ENCODE results near the gene ZNF736.

DNA sequence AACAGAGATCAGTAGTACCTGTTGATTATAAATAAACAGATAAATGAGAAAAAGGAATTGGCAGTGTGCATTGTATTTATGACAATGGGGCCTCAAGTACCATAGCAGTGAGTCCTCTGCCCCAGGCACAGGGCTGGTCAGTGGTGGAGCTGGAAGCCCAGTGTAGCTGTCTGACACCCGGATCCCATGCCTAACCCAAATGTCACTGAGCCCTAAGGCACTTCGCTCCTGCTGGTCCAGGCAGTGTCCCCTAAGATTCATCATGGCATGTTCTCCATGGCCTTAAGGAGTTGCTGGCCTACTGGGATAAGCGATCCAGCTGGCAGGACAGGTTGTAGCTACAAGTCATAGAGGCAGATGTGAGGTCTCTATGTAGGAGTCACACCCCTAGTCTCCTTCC lies 3.3 kb upstream of the ZNF736 start:
- TF ChIP-seq CTCF (conservative IDR thresholded peaks at IDR 0.05; ENCODE audit: low read length) = no peak
- no peak for TF ChIP-seq EZH2phosphoT487 (IDR thresholded peaks at IDR 0.05; ENCODE audit: borderline replicate concordance, low read depth, low read length)
